Measurements from ENCODE around the gene ILDR2.

DNA sequence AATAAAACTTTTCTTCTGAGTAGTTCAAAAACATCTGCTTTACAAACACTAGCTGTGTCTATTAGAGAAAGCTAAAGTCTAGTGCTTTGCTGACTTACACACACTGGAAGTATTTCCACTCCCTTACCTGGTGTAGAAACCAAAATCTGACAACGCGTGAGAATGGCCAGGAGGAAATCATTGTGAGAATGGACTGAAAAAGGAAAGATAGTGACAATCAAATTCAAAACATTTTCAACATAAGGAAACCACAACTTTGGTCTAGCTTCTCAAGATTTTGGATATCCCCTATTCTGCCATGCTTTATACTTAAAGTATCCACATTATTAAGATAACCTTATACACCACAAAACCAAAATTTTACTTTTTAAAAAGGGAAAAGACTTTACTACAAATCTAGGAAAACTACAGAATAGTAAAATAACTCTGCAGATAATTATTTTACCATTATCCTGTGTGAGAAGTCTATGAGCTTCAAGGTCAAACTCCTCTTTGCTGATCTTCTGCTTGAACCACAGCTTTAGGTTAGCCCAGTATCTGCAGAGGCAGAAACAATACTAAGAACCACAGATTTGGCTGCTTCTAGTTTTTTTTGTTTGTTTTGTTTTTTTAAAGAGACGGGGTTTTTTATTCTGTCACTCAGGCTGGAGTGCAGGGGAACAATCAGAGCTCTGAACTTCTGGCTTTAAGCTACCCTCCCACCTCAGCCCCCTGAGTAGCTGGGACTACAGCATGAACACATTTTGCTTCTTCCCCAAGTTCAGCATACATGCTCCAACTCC is 105.8 kb downstream of the ILDR2 start:
- TF ChIP-seq, protein P1, sequence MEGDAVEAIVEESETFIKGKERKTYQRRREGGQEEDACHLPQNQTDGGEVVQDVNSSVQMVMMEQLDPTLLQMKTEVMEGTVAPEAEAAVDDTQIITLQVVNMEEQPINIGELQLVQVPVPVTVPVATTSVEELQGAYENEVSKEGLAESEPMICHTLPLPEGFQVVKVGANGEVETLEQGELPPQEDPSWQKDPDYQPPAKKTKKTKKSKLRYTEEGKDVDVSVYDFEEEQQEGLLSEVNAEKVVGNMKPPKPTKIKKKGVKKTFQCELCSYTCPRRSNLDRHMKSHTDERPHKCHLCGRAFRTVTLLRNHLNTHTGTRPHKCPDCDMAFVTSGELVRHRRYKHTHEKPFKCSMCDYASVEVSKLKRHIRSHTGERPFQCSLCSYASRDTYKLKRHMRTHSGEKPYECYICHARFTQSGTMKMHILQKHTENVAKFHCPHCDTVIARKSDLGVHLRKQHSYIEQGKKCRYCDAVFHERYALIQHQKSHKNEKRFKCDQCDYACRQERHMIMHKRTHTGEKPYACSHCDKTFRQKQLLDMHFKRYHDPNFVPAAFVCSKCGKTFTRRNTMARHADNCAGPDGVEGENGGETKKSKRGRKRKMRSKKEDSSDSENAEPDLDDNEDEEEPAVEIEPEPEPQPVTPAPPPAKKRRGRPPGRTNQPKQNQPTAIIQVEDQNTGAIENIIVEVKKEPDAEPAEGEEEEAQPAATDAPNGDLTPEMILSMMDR (IDR thresholded peaks at IDR 0.05), result no peak
- no peak for TF ChIP-seq POLR2A (IDR thresholded peaks at IDR 0.05)

Measured in esophagus squamous epithelium (tissue), 4 donors.